Vagina (tissue), 2 donors: ENCODE measurements around the gene CREB5. TPM values are rescaled to one million over a fixed set of nuclear protein-coding genes. Genes with fewer than 3 reads are reported as not detected.
"Not testable (repeated sequence)": the region's sequence is repeated elsewhere in the genome, so short reads cannot be mapped to it uniquely, and the experiment has no call there.

Source experiments
- DNase-seq, 2 donors: peaks; one replicate each; pipeline ENCODE4 v3.0.0-alpha.2; 2017; ENCODE audit errors: extremely low spot score in 2 of 2
- H3K27ac ChIP-seq: fragments of 200-600 bp; sonication (generic); one replicate; pipeline ENCODE4 v1.5.1; 2019
- H3K27me3 ChIP-seq: fragments of 200-600 bp; sonication (generic); one replicate; pipeline ENCODE4 v1.5.1; 2019
- H3K36me3 ChIP-seq, 2 donors: fragments of 200-600 bp; sonication (generic); one replicate each; pipeline ENCODE4 v1.5.1; 2017 to 2019
- H3K4me1 ChIP-seq: fragments of 200-600 bp; sonication (generic); one replicate; pipeline ENCODE4 v1.5.1; 2019
- H3K4me3 ChIP-seq, 2 donors: fragments of 200-600 bp; sonication (generic); 1 replicate in 1 of 2; 2 replicates in 1 of 2; pipeline ENCODE4 v1.5.1; 2016 to 2019
- H3K9me3 ChIP-seq: fragments of 200-600 bp; sonication (generic); one replicate; pipeline ENCODE4 v1.5.1; 2019
- CTCF ChIP-seq, 3 experiments: fragments of 450-650 bp in 2 of 3; fragments of 200-600 bp in 1 of 3; sonication (generic) in 1 of 3; IDR thresholded peaks; one replicate each; pipeline ENCODE4 v1.5.1; 2017 to 2019; ENCODE audit warnings: antibody characterized with exemption in 3 of 3, mild to moderate bottlenecking in 2 of 3, moderate library complexity in 2 of 3
- POLR2A ChIP-seq, 2 donors: fragments of 450-650 bp; IDR thresholded peaks; one replicate each; pipeline ENCODE4 v1.6.1; 2017; ENCODE audit warnings: antibody characterized with exemption in 2 of 2, mild to moderate bottlenecking in 2 of 2, moderate library complexity in 2 of 2
- POLR2AphosphoS5 ChIP-seq, 2 donors: sonication (generic); formaldehyde crosslinking; IDR thresholded peaks; one replicate each; pipeline ENCODE4 v1.9.0; 2017; ENCODE audit warnings: antibody characterized with exemption in 2 of 2, mild to moderate bottlenecking in 2 of 2, low read depth in 1 of 2; ENCODE audit not compliant: insufficient read depth in 1 of 2
- intact Hi-C: fragments of 100-400 bp; cut with DNase I; formaldehyde crosslinking; loops from one replicate; pipeline ENCODE4 v1.15.1; 2023
- total RNA-seq: library from RNA; depleted of rRNA; stranded (reverse); fragments of >200 nt; gene quantifications from one replicate; pipeline ENCODE4 v1.2.3, GENCODE V29; 2016

Gene CREB5
- total RNA-seq, 1 donor from 2014 or later, result 23.1 TPM

- H3K27ac ChIP-seq, result no peak overlapping the region
- H3K36me3 ChIP-seq, result no peaks in the 10 kb centered on the region
- TF ChIP-seq POLR2A (IDR thresholded peaks at IDR 0.05) (no peak), CTCF (IDR thresholded peaks at IDR 0.05) (no peak), POLR2AphosphoS5 (IDR thresholded peaks at IDR 0.05; ENCODE audit: insufficient read depth in 1 of 2, low read depth in 1 of 2) (no peak)
- H3K4me1 ChIP-seq, result no peaks in the 10 kb centered on the region
- H3K27me3 ChIP-seq, result no peaks in the 10 kb centered on the region
- H3K4me3 ChIP-seq, result no peak overlapping the region
- intact Hi-C loops, result no loop called here
- H3K9me3 ChIP-seq, result no peaks in the 10 kb centered on the region
- no peak for DNase-seq
Observed at GRCh38 chr7:28392289-28392688, 20.0 kb upstream of the CREB5 start.

GRCh38 chr7:28395404-28395803 lies 16.9 kb upstream of the CREB5 start:
- intact Hi-C loops, result no loop called here
- Histone ChIP-seq H3K36me3 (no peaks in the 10 kb centered on the region), H3K4me3 (no peak overlapping the region), H3K4me1 (no peaks in the 10 kb centered on the region), H3K9me3 (no peaks in the 10 kb centered on the region), H3K27me3 (no peaks in the 10 kb centered on the region), H3K27ac (no peak overlapping the region)
- no peak for DNase-seq
- TF ChIP-seq POLR2A (IDR thresholded peaks at IDR 0.05) (no peak), POLR2AphosphoS5 (IDR thresholded peaks at IDR 0.05; ENCODE audit: insufficient read depth in 1 of 2, low read depth in 1 of 2) (no peak), CTCF (IDR thresholded peaks at IDR 0.05) (no peak)

DNA sequence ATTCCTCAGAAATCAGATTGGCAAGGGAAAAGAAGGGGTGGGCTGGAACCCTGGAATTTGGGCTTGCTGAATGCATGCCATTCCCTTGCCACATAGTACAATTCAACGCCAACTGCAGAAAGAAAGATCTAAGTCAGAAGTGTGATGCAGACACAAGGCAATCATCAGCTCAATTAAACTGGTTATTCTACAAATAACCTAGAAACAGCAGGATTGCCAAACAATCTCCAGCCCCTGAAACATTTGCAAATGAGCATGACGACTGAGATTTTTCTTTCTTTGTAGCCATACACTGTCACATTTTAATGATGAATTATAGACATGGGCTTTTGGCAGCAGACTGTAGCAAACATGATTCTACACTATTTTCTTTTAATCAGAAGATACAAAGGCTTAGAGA lies 16.5 kb upstream of the CREB5 start:
- H3K4me3 ChIP-seq, result no peak overlapping the region
- no peak for TF ChIP-seq POLR2AphosphoS5 (IDR thresholded peaks at IDR 0.05; ENCODE audit: insufficient read depth in 1 of 2, low read depth in 1 of 2)
- TF ChIP-seq POLR2A (IDR thresholded peaks at IDR 0.05), result no peak
- no peak for TF ChIP-seq CTCF (IDR thresholded peaks at IDR 0.05)
- intact Hi-C loops, result no loop called here
- no peaks in the 10 kb centered on the region for H3K27me3 ChIP-seq
- H3K36me3 ChIP-seq, result no peaks in the 10 kb centered on the region
- no peaks in the 10 kb centered on the region for H3K4me1 ChIP-seq
- no peak overlapping the region for H3K27ac ChIP-seq
- no peak for DNase-seq
- H3K9me3 ChIP-seq, result no peaks in the 10 kb centered on the region

GRCh38 chr7:28397141-28397540 lies 15.2 kb upstream of the CREB5 start:
- no peak overlapping the region for H3K27ac ChIP-seq
- no peaks in the 10 kb centered on the region for H3K9me3 ChIP-seq
- no peaks in the 10 kb centered on the region for H3K36me3 ChIP-seq
- H3K4me3 ChIP-seq, result no peak overlapping the region
- intact Hi-C loops, result no loop called here
- TF ChIP-seq CTCF (IDR thresholded peaks at IDR 0.05) (no peak), POLR2A (IDR thresholded peaks at IDR 0.05) (no peak), POLR2AphosphoS5 (IDR thresholded peaks at IDR 0.05; ENCODE audit: insufficient read depth in 1 of 2, low read depth in 1 of 2) (no peak)
- no peak for DNase-seq
- H3K4me1 ChIP-seq, result no peaks in the 10 kb centered on the region
- H3K27me3 ChIP-seq, result no peaks in the 10 kb centered on the region

DNA sequence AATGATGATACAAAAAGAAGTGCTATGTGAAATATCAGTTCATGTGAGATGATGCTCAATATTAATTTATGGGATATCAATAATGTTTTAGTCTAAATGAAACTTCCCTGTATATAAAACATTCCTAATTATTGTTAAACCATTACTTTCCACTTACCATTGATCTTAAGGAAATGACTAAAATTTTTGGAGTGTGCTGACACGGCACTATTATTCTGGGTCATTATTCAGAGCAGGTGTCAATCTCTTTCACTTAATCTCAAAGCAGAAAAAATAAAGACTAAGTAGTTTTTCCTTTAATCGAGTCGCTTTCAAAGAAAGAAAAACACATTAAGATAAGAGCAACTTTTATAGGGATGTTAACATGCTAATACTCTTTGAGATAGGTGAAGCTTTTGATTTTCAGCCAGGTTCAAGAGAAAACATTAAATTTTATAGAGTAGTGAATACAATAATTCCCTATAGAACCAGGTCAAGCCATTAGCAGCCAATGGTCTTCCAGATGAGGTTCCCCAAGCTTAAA lies 11.4 kb upstream of the CREB5 start:
- H3K9me3 ChIP-seq, result no peaks in the 10 kb centered on the region
- H3K27me3 ChIP-seq, result no peaks in the 10 kb centered on the region
- DNase-seq, result no peak
- TF ChIP-seq CTCF (IDR thresholded peaks at IDR 0.05) (no peak), POLR2A (IDR thresholded peaks at IDR 0.05) (no peak), POLR2AphosphoS5 (IDR thresholded peaks at IDR 0.05; ENCODE audit: insufficient read depth in 1 of 2, low read depth in 1 of 2) (no peak)
- intact Hi-C loops, result no loop called here
- H3K4me1 ChIP-seq, result peaks cover 4% of the 10 kb centered on the region
- no peaks in the 10 kb centered on the region for H3K36me3 ChIP-seq
- H3K27ac ChIP-seq, result no peak overlapping the region
- no peak overlapping the region for H3K4me3 ChIP-seq

DNA sequence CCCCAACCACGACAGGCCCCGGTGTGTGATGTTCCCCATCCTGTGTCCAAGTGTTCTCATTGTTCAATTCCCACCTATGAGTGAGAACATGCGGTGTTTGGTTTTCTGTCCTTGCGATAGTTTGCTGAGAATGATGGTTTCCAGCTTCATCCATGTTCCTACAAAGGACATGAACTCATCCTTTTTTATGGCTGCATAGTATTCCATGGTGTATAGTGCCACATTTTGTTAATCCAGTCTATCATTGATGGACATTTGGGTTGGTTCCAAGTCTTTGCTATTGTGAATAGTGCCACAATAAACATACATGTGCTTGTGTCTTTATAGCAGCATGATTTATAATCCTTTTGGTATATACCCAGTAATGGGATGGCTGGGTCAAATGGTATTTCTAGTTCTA lies 10.8 kb upstream of the CREB5 start:
- H3K27me3 ChIP-seq, H3K36me3 ChIP-seq, intact Hi-C loops, H3K27ac ChIP-seq, H3K9me3 ChIP-seq, DNase-seq, H3K4me3 ChIP-seq: not testable (repeated sequence)
- peaks cover 10% of the 10 kb centered on the region for H3K4me1 ChIP-seq
